IPS-NIHi11 (cell line): Measurements from ENCODE around the gene SUGCT.

Experiments used
- DNase-seq: peaks from one replicate; pipeline ENCODE4 v3.0.0; 2012; ENCODE audit warnings: mixed read lengths, low spot score

Gene SUGCT

GRCh38 chr7:40527723-40528122, 392.9 kb downstream of the SUGCT start:
- DNase-seq: no peak

- no peak for DNase-seq
These were observed 395.5 kb downstream of the SUGCT start for GRCh38 chr7:40530292-40530691.

- DNase-seq: no peak
These were observed 397.2 kb downstream of the SUGCT start for GRCh38 chr7:40531956-40532355.

GRCh38 chr7:40535678-40536077, 400.9 kb downstream of the SUGCT start:
- no peak for DNase-seq

GRCh38 chr7:40536421-40536820, 401.6 kb downstream of the SUGCT start:
- no peak for DNase-seq

- DNase-seq: no peak
These were observed 403.5 kb downstream of the SUGCT start for GRCh38 chr7:40538281-40538680.

GRCh38 chr7:40541336-40541735, 406.5 kb downstream of the SUGCT start:
- DNase-seq: no peak

GRCh38 chr7:40542982-40543741, 408.4 kb downstream of the SUGCT start:
- DNase-seq: no peak

- DNase-seq: no peak
These were observed 409.5 kb downstream of the SUGCT start for GRCh38 chr7:40544221-40544723.

GRCh38 chr7:40544871-40545303, 410.1 kb downstream of the SUGCT start:
- no peak for DNase-seq

GRCh38 chr7:40545739-40546138, 410.9 kb downstream of the SUGCT start:
- DNase-seq: no peak

GRCh38 chr7:40546616-40547501, 412.1 kb downstream of the SUGCT start:
- DNase-seq: no peak

GRCh38 chr7:40549372-40550039, 414.7 kb downstream of the SUGCT start:
- no peak for DNase-seq

- no peak for DNase-seq
These were observed 417.1 kb downstream of the SUGCT start for GRCh38 chr7:40551685-40552576.

GRCh38 chr7:40560672-40561071, 425.9 kb downstream of the SUGCT start:
- no peak for DNase-seq

- no peak for DNase-seq
These were observed 432.1 kb downstream of the SUGCT start for GRCh38 chr7:40566879-40567278.

- DNase-seq: no peak
These were observed 434.5 kb downstream of the SUGCT start for GRCh38 chr7:40569326-40569725.

- peak; percentile 19 for DNase-seq
These were observed 435.4 kb downstream of the SUGCT start for GRCh38 chr7:40570223-40570622.

- DNase-seq: peak; percentile 12
These were observed 437.0 kb downstream of the SUGCT start for GRCh38 chr7:40571796-40572195.

GRCh38 chr7:40572810-40573465, 438.1 kb downstream of the SUGCT start:
- DNase-seq: no peak

GRCh38 chr7:40579401-40579800, 444.6 kb downstream of the SUGCT start:
- DNase-seq: no peak
